PFSK-1 (cell line): Measurements from ENCODE around the gene DECR2.

Experiments used
- FOXP2 ChIP-seq: optimal IDR thresholded peaks from 2 replicates; pipeline ENCODE3; 2011; ENCODE audit warnings: borderline replicate concordance, control low read depth, inconsistent platforms; ENCODE audit not compliant: insufficient read depth; ENCODE audit errors: extremely low read length, extremely low read depth
- POLR2AphosphoS5 ChIP-seq: IDR thresholded peaks from 2 replicates; pipeline ENCODE4 v1.6.1; 2012; ENCODE audit warnings: low read depth, mild to moderate bottlenecking, control low read depth, low read length, moderate library complexity
- SIN3A ChIP-seq: IDR thresholded peaks from 2 replicates; pipeline ENCODE4 v1.6.1; 2012; ENCODE audit warnings: mild to moderate bottlenecking, low read length, moderate library complexity, borderline replicate concordance; ENCODE audit not compliant: insufficient read depth
- TAF1 ChIP-seq: IDR thresholded peaks from 2 replicates; pipeline ENCODE4 v1.6.1; 2012; ENCODE audit warnings: low read length, control low read depth, borderline replicate concordance; ENCODE audit not compliant: insufficient read depth
- TF ChIP-seq, protein P1 (sequence below), 2 experiments: IDR thresholded peaks; 2 replicates each; pipeline versions ENCODE4 v1.6.1 to v1.8.0; 2011 to 2012; ENCODE audit warnings: low read depth in 2 of 2, low read length in 2 of 2, control low read depth in 1 of 2, inconsistent platforms in 1 of 2, mild to moderate bottlenecking in 1 of 2, moderate library complexity in 1 of 2; ENCODE audit not compliant: insufficient read depth in 1 of 2

The DECR2 gene

DNA sequence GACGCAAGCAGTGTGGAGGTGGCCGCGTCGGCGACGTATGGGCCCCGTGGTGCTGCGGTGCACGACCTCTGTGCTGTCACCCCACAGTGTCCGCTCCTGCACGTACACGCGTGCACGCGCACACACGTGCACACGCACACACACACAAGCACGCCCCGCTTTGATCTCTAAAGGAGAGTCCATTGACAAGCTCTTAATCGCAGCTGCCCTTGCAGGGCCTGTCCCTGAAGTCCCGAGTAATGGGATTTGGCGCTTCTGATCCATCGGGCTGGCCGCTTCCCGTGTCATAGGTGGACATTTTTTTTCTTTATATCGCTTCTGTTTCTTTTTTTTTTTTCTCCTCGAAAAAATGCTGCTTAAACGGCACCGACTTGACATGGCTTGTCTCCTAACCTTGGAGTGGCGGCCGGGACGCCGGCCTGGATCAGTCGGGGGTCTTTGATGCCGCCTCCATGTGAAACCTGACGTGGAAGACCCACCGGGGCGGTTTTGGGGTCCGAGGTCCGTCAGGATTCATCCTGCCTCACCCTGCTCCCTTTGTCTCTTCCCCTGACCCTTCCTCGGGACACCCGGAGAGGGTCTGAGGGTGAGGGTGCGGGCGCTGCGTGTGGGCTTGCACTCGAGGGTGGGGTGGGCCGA, 40.9 kb upstream of the DECR2 start:
- no peak for TF ChIP-seq POLR2AphosphoS5
- TF ChIP-seq FOXP2, result no peak
- TF ChIP-seq SIN3A, result no peak
- TF ChIP-seq TAF1, result no peak
- TF ChIP-seq, protein P1, sequence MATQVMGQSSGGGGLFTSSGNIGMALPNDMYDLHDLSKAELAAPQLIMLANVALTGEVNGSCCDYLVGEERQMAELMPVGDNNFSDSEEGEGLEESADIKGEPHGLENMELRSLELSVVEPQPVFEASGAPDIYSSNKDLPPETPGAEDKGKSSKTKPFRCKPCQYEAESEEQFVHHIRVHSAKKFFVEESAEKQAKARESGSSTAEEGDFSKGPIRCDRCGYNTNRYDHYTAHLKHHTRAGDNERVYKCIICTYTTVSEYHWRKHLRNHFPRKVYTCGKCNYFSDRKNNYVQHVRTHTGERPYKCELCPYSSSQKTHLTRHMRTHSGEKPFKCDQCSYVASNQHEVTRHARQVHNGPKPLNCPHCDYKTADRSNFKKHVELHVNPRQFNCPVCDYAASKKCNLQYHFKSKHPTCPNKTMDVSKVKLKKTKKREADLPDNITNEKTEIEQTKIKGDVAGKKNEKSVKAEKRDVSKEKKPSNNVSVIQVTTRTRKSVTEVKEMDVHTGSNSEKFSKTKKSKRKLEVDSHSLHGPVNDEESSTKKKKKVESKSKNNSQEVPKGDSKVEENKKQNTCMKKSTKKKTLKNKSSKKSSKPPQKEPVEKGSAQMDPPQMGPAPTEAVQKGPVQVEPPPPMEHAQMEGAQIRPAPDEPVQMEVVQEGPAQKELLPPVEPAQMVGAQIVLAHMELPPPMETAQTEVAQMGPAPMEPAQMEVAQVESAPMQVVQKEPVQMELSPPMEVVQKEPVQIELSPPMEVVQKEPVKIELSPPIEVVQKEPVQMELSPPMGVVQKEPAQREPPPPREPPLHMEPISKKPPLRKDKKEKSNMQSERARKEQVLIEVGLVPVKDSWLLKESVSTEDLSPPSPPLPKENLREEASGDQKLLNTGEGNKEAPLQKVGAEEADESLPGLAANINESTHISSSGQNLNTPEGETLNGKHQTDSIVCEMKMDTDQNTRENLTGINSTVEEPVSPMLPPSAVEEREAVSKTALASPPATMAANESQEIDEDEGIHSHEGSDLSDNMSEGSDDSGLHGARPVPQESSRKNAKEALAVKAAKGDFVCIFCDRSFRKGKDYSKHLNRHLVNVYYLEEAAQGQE (IDR thresholded peaks at IDR 0.05; ENCODE audit: insufficient read depth in 1 of 2, low read depth in 2 of 2, low read length in 2 of 2), result no peak

DNA sequence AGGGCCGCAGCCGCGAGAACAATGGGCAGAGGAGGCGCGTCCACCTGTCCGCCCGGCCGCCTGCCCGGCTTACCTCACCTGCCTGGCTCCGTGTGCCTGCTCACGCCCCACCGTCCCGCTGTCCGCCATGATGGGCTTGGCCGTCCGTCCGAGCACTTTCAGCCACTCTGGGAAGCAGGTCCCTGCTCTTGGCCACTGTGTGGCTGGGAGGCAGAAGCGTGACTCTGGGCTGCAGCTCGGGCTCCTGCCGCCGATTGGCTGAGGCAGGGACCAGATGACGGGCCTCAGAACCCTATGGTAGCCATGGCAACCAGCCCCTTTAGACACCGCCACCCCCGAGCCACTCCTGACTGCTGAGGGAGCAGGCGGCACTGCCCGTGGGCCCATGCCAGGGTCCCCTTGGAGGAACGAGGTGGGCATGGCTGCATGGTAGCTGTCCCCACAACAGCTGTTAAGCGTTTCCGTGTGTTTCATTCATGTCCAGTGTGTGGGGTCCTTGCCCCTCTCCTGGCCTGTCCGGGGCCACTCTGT, 40.3 kb upstream of the DECR2 start:
- TF ChIP-seq SIN3A, result no peak
- no peak for TF ChIP-seq TAF1
- TF ChIP-seq POLR2AphosphoS5, result no peak
- no peak for TF ChIP-seq FOXP2
- TF ChIP-seq, protein P1 (IDR thresholded peaks at IDR 0.05; ENCODE audit: insufficient read depth in 1 of 2, low read depth in 2 of 2, low read length in 2 of 2), result no peak

- TF ChIP-seq FOXP2, result no peak
- TF ChIP-seq SIN3A, result no peak
- TF ChIP-seq POLR2AphosphoS5, result no peak
- no peak for TF ChIP-seq TAF1
- TF ChIP-seq, protein P1 (IDR thresholded peaks at IDR 0.05; ENCODE audit: insufficient read depth in 1 of 2, low read depth in 2 of 2, low read length in 2 of 2), result no peak
Measured at GRCh38 chr16:361872-362701, 39.6 kb upstream of the DECR2 start.

DNA sequence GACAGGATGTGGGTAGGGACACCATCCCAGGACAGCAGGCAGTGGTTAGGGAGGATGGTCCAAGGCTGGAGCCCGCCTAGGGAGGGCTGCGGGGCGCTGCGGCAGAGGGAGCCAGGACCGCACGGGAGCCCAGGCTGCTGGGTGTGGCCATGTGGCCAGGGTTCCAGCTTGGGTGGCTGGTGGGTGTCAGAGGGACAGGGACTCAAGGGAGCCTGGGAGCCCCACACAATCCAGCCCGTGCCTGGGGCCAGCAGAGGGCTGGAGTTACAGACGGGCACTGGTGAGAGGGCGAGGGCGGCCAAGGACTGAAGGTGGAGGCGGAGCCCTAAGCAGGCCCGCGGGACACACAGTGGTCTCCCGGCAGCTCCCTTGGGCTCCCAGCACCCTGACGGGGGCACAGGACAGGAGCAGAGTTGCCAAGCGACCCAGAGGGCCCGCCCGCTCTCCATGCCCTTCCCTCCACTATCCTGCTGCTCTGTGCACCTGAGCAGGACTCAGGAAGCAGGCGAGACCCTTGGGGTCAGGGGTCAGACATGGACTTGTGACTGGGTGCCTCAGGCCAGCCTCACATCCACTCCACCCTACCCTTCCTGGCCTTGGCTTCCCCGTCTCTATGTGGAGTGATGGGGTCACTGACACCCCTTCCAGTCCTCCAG, 38.4 kb upstream of the DECR2 start:
- TF ChIP-seq TAF1 (no peak), FOXP2 (no peak), SIN3A (no peak), POLR2AphosphoS5 (no peak)
- TF ChIP-seq, protein P1 (IDR thresholded peaks at IDR 0.05; ENCODE audit: insufficient read depth in 1 of 2, low read depth in 2 of 2, low read length in 2 of 2), result no peak
